HepG2 (cell line): ENCODE measurements around the gene CHRNB2. TPM values are rescaled to one million over a fixed set of nuclear protein-coding genes. Genes with fewer than 3 reads are reported as not detected.

Experiments
- FOXA1 ChIP-seq, 2 experiments: fragments of 450-650 bp in 1 of 2; sonication (generic) in 1 of 2; formaldehyde crosslinking in 1 of 2; IDR thresholded peaks; 2 replicates each; pipeline versions ENCODE4 v1.4.0 to v1.6.1; 2016 to 2020; ENCODE audit warnings: missing genetic modification reagents in 1 of 2
- FOXJ3 ChIP-seq: sonication (generic); formaldehyde crosslinking; IDR thresholded peaks from 2 replicates; pipeline ENCODE4 v1.4.0; 2020; ENCODE audit warnings: missing genetic modification reagents, mild to moderate bottlenecking, borderline replicate concordance
- FOXO1 ChIP-seq: sonication (generic); formaldehyde crosslinking; IDR thresholded peaks from 2 replicates; pipeline ENCODE4 v1.4.0; 2020; ENCODE audit warnings: missing genetic modification reagents
- MAFK ChIP-seq, 2 experiments: IDR thresholded peaks in 1 of 2; conservative IDR thresholded peaks in 1 of 2; 2 replicates each; pipeline ENCODE4 v1.6.1; 2011; ENCODE audit warnings: improper control_type of control experiment in 2 of 2, low read length in 2 of 2
- MED13 ChIP-seq: sonication (generic); formaldehyde crosslinking; IDR thresholded peaks from 2 replicates; pipeline ENCODE4 v1.5.0; 2020; ENCODE audit warnings: missing genetic modification reagents
- NFATC3 ChIP-seq: sonication (generic); formaldehyde crosslinking; IDR thresholded peaks from 2 replicates; pipeline ENCODE4 v1.5.1; 2020; ENCODE audit warnings: mild to moderate bottlenecking, missing genetic modification reagents
- NR2F2 ChIP-seq: IDR thresholded peaks from 2 replicates; pipeline ENCODE4 v1.6.1; 2012; ENCODE audit warnings: low read depth, inconsistent platforms, borderline replicate concordance
- PAWR ChIP-seq: sonication (generic); formaldehyde crosslinking; IDR thresholded peaks from 2 replicates; pipeline ENCODE4 v1.4.0; 2020; ENCODE audit warnings: missing genetic modification reagents, mild to moderate bottlenecking, borderline replicate concordance
- RFX3 ChIP-seq: IDR thresholded peaks from 2 replicates; pipeline ENCODE4 v1.6.1; 2016; ENCODE audit warnings: missing biosample characterization, missing genetic modification reagents
- SMAD1 ChIP-seq: sonication (generic); formaldehyde crosslinking; IDR thresholded peaks from 2 replicates; pipeline ENCODE4 v1.4.0; 2020; ENCODE audit warnings: missing genetic modification reagents, low read depth, mild to moderate bottlenecking, borderline replicate concordance
- TEAD3 ChIP-seq: optimal IDR thresholded peaks from 2 replicates; pipeline ENCODE3; 2016; ENCODE audit warnings: borderline replicate concordance
- YY1 ChIP-seq: IDR thresholded peaks from 2 replicates; pipeline ENCODE4 v1.6.1; 2011; ENCODE audit warnings: low read length, low read depth, moderate library complexity, mild to moderate bottlenecking; ENCODE audit not compliant: insufficient read depth, insufficient replicate concordance
- ZBTB21 ChIP-seq: sonication (generic); formaldehyde crosslinking; IDR thresholded peaks from 2 replicates; pipeline ENCODE4 v1.4.0; 2020; ENCODE audit warnings: missing genetic modification reagents
- ZBTB3 ChIP-seq: sonication (generic); formaldehyde crosslinking; IDR thresholded peaks from 2 replicates; pipeline ENCODE4 v1.4.0; 2020; ENCODE audit warnings: low read depth, mild to moderate bottlenecking, moderate library complexity, missing genetic modification reagents, borderline replicate concordance
- ZNF205 ChIP-seq: IDR thresholded peaks from 2 replicates; pipeline ENCODE4 v1.6.1; 2018; ENCODE audit warnings: missing biosample characterization, missing genetic modification reagents
- ZNF256 ChIP-seq: sonication (generic); formaldehyde crosslinking; conservative IDR thresholded peaks from 2 replicates; pipeline ENCODE4 v1.4.0; 2020; ENCODE audit warnings: missing genetic modification reagents
- ZNF558 ChIP-seq: sonication (generic); formaldehyde crosslinking; IDR thresholded peaks from 2 replicates; pipeline ENCODE4 v1.9.0; 2022; ENCODE audit warnings: mild to moderate bottlenecking, missing genetic modification reagents, borderline replicate concordance
- ZNF768 ChIP-seq: sonication (generic); formaldehyde crosslinking; IDR thresholded peaks from 2 replicates; pipeline ENCODE4 v1.4.0; 2020; ENCODE audit warnings: missing genetic modification reagents
- ZNF891 ChIP-seq: sonication (generic); formaldehyde crosslinking; IDR thresholded peaks from 2 replicates; pipeline ENCODE4 v1.5.0; 2020; ENCODE audit warnings: mild to moderate bottlenecking, missing genetic modification reagents
- polyA plus RNA-seq, 8 experiments: library from polyadenylated mRNA; depleted of rRNA in 3 of 8; stranded (reverse) in 7 of 8; unstranded in 1 of 8; fragments of >200 nt; fragmentation: Illumina TruSeq in 4 of 8; extraction: Trizol in 4 of 8; gene quantifications; 2 replicates each; pipeline versions ENCODE4 v1.2.1 to v1.2.3, GENCODE V29; 2011 to 2016; ENCODE audit warnings: low read depth in 4 of 8, missing spikeins in 1 of 8, mixed read lengths in 1 of 8; ENCODE audit not compliant: insufficient read depth in 1 of 8
- total RNA-seq, 5 experiments: library from RNA; depleted of rRNA; stranded (reverse); fragments of >200 nt; fragmentation: Illumina TruSeq; extraction: Trizol; gene quantifications; 2 replicates each; pipeline ENCODE4 v1.2.3, GENCODE V29; 2016; ENCODE audit warnings: low read depth in 1 of 5
- TF ChIP-seq, protein P1 (sequence below): sonication (generic); formaldehyde crosslinking; IDR thresholded peaks from 2 replicates; pipeline ENCODE4 v1.5.1; 2020; ENCODE audit warnings: missing genetic modification reagents, mild to moderate bottlenecking, borderline replicate concordance
- TF ChIP-seq, protein P2 (sequence below): sonication (generic); formaldehyde crosslinking; IDR thresholded peaks from 2 replicates; pipeline ENCODE4 v1.8.1; 2023; ENCODE audit warnings: missing genetic modification reagents, inconsistent platforms, borderline replicate concordance
- TF ChIP-seq, protein P3 (sequence below): sonication (generic); formaldehyde crosslinking; IDR thresholded peaks from 2 replicates; pipeline ENCODE4 v1.4.0; 2020; ENCODE audit warnings: missing genetic modification reagents, borderline replicate concordance

The CHRNB2 gene
- total and polyA plus RNA-seq, 2 of the 13 experiments (the other 11 are each of a cell fraction or from before 2014, with no cell fraction given): 0.03 to 0.07 TPM

DNA sequence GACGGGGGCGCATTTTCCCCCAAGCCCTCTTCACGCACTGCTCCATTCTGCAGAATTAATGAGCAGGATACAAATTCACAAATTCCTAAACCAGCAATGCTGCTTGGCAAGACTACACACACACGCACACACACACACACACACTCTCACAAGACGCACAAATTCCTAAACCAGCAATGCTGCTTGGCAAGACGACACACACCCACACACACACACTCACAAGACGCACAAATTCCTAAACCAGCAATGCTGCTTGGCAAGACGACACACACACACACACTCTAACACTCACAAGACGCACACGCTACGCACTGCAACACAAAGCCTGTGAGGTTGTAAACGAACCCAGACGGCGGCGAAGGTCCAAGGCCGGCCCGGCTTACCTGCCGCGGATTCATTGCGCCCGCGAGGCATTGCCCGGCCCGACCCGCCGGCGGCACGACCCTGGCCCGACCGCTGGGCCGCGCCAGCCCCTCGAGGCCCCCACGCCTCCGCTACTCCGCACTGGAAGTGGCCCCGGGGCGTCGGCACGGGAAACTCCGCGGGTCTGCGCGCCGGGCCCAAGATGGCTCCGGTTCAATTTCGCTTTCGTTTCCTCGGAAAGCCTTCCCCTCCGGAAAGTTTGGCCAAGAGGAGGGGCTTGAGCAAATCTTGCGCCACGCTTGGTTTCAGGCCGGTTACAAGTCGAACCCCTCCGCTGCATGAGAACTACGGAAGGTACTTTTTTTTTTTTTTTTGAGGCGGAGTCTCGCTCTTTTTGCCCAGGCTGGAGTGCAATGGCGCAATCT lies 40.2 kb downstream of the CHRNB2 start, which contains the start of gene ADAR (continued):
- TF ChIP-seq ZNF768 (CRISPR knock-in tag) (no peak; the same call in 1 of the 2 replicates), ZNF558 (no peak; the same call in 1 of the 2 replicates), PAWR (CRISPR knock-in tag) (no peak), FOXO1 (no peak; the same call in 1 of the 2 replicates), ZBTB3 (CRISPR knock-in tag) (no peak), FOXA1 (IDR thresholded peaks at IDR 0.05) (no peak), FOXA1 (CRISPR knock-in tag; IDR thresholded peaks at IDR 0.05) (no peak), NFATC3 (CRISPR knock-in tag) (no peak), MAFK (conservative IDR thresholded peaks at IDR 0.05 in 1 of 2, IDR thresholded peaks at IDR 0.05 in 1 of 2; ENCODE audit: low read length in 2 of 2) (no peak), TEAD3 (CRISPR knock-in tag) (peak; percentile 14), NR2F2 (0 out of 2 replicates have a peak, but pooled peaks have one; percentile 25), ZBTB21 (CRISPR knock-in tag) (no peak), MED13 (CRISPR knock-in tag) (no peak), SMAD1 (0 out of 2 replicates have a peak, but pooled peaks have one; percentile 47), RFX3 (CRISPR knock-in tag) (no peak), YY1 (peak; percentile 86), ZNF205 (no peak), ZNF891 (peak; percentile 59; the same call in 1 of the 2 replicates), ZNF256 (CRISPR knock-in tag) (no peak), FOXJ3 (CRISPR knock-in tag) (no peak)
- TF ChIP-seq, protein P1, sequence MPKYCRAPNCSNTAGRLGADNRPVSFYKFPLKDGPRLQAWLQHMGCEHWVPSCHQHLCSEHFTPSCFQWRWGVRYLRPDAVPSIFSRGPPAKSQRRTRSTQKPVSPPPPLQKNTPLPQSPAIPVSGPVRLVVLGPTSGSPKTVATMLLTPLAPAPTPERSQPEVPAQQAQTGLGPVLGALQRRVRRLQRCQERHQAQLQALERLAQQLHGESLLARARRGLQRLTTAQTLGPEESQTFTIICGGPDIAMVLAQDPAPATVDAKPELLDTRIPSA (CRISPR knock-in tag): no peak
- TF ChIP-seq, protein P2, sequence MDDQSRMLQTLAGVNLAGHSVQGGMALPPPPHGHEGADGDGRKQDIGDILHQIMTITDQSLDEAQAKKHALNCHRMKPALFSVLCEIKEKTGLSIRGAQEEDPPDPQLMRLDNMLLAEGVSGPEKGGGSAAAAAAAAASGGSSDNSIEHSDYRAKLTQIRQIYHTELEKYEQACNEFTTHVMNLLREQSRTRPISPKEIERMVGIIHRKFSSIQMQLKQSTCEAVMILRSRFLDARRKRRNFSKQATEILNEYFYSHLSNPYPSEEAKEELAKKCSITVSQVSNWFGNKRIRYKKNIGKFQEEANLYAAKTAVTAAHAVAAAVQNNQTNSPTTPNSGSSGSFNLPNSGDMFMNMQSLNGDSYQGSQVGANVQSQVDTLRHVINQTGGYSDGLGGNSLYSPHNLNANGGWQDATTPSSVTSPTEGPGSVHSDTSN (CRISPR knock-in tag): no peak
- TF ChIP-seq, protein P3, sequence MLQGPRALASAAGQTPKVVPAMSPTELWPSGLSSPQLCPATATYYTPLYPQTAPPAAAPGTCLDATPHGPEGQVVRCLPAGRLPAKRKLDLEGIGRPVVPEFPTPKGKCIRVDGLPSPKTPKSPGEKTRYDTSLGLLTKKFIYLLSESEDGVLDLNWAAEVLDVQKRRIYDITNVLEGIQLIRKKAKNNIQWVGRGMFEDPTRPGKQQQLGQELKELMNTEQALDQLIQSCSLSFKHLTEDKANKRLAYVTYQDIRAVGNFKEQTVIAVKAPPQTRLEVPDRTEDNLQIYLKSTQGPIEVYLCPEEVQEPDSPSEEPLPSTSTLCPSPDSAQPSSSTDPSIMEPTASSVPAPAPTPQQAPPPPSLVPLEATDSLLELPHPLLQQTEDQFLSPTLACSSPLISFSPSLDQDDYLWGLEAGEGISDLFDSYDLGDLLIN (CRISPR knock-in tag): no peak
